Medulla oblongata (tissue), 1 donor: ENCODE results near the gene BRIP1.
"Not testable (repeated sequence)": the region's sequence is repeated elsewhere in the genome, so short reads cannot be mapped to it uniquely, and the experiment has no call there.

Source experiments
- DNase-seq: peaks from one replicate; pipeline ENCODE4 v3.0.0-alpha.2; 2015; ENCODE audit errors: extremely low spot score

The BRIP1 gene

DNA sequence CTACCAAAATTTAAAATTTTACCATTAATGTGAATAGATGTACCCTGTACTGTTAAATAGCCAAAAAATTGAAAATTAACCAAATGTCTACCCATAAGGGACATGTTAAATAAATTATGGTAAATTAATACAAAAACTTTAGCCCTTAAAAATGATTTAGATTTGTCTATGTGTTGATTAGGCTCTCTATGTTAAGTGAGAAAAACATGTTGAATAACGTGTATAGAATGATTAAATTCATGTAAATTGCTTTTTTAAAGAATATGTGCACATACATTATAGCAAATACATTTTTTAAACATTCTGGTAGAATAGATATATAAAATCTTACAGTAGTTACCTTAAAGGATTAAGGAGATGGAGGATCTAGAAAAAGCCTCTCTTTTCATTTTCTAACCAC, 59.5 kb downstream of the BRIP1 start:
- DNase-seq, result no peak

DNA sequence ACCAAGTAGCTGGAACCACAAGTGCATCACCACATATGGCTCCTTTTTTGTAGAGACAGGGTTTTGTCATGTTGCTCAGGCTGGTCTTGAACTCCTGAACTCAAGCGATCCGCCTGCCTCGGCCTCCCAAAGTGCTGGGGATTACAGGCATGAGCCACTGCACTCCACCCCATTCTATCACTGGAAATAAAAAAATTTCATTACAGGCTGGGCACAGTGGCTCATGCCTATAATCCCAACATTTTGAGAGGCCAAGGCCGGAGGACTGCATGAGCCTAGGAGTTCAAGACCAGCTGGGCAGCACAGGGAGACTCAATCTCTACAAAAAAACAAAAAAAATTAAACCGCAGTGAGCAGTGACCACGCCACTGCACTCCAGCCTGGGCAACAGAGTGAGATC, 60.1 kb downstream of the BRIP1 start:
- DNase-seq, result no peak

DNA sequence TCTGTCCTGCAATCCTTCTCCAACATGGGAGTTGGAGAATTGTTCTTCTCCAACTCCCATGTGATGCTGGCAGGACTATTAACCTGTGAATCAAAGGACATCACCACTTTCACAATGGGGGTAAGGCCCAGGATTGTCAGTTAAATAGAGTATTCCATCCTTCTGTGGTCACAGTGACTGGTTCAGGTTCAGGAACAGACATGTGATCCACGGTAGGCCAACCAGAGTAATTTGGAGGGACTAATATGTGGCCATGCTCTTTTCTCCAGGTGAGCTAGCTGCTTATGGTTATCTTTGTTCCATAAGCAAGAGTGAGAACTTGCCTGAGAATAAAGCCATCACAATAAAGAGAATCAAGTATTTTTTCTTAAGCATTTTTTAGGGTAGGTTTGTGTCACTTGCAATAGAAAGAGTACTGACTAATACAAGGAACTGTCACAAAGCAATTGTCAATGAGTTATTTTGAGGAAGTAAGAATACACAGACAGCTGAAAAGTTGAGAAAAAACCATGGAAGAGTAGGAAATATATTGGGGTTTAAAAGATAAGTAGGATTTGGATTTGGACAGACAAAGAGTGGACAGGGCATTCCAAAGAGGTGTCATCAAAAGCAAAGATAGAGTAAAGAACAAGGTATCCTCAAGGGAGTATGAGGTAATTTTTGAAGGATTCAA, 63.4 kb downstream of the BRIP1 start:
- no peak for DNase-seq

DNA sequence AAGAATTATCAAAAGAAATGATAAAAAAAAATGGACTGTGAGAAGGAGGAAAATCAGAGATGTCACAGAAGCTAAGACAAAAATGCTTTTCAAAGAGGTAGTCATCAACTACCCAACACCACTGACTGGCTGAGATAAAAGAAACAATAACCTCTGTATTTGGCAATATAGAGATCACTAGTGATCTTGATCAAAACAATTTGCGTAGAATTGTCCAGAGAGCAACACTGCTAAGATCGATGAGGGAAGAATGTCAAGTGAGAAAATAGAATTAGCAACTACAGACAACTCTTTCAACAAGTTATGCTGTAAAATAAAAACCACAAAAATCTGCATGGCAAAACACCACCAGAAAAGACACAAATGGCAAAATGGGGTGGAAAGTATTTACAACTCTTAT, 66.0 kb downstream of the BRIP1 start:
- no peak for DNase-seq

DNA sequence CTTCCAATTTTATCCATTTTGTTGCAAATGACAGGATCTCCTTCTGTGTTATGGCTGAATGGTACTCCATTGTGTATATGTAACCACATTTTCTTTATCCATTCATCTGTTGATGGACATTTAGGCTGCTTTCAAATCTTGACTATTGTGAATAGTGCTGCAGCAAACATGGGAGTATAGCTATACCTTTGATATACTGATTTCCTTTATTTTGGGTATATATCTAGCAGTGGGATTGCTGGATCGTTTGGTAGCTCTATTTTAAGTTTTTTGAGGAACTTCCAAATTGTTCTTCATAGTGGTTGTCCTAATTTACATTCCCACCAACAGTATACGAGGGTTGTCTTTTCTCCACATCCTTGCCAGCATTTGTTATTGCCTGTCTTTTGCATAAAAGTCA, 67.8 kb downstream of the BRIP1 start:
- DNase-seq, result no peak

DNA sequence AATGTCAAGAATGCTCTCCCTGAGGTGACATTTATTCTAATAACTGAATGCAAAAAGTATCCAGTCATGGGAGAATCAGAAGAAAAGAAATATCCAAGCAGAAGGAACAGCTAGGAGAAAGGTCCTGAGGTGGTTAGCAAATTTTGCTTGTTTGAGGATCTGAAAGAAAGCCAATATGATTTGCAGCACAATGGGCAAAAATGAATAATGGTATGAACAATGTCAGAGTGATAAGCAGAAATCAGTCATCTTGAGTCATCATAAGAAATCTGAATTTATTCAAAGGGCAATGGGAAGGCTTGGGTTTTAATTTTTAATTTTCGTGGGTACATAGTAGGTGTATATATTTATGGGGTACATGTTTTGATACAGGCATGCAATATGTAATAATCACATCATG, 68.5 kb downstream of the BRIP1 start:
- no peak for DNase-seq

DNA sequence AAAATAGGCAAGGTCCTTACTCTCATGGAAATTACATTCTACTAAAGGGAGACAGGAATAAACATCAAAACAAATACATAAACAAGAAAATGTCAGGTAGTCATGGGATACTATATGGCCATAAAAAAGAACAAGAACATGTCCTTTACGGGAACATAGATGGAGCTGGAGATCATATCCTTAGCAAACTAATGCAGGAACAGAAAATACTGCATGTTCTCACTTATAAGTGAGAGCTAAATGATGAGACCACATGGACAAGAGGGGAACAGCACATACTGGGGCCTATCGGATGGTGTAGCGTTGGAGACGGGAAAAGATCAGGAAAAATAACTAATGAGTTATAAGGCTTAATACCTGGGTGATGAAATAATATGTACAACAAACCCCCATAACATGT, 69.1 kb downstream of the BRIP1 start:
- no peak for DNase-seq

DNA sequence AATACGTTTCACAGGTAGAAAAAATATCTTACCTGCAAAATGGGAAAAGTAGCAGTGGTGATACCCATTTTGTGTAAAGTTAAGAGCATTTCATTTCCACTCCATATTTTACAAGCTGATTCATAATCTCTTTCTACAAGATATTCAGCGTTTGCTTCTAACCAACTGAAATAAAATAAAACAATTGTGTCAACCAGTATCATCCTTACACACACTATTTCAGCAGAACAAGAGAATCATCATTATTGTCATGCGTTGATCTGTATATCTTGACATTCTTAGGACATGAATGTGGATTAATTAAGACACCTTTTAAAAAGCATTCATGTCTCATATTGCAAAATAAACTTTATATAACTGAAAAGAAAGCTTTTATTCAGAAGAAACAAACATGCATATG, 69.8 kb downstream of the BRIP1 start:
- no peak for DNase-seq

DNA sequence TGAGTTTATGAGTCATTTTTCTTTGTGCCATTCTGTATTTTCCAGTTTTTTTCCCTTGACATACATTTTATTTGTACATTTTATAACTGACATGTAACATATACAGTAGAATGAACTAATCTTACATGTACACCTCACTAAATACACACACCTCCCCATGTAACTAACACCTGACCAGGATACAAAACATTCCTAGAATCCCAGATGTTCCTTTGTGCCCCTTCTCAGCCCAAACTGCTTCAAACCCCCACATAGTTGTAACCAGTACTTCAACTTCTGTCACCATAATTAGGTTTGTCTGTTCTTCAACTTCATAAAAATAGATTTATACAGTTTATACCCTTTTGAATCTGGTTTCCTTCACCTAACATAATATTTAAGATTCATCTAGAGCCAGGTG, 73.5 kb downstream of the BRIP1 start:
- no peak for DNase-seq

DNA sequence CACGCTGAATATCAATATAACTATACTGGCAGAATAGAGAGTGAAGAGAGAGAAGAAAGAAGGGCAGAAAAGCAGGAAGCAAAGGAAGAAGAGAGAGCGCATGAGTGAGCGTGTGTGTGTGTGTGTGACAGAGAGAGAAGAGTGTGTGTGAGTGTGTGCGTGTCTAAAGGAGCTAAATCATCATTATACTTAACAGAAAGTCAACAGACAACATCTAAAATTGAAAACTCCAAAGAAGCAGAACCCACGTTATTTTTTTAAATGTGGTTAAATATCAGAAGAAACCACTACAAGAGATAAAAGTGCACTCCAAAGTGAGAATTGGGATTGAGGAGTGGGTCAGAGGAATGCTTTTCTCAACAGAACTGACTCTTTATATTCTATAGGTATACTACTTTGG, 77.2 kb downstream of the BRIP1 start:
- DNase-seq, result no peak

DNA sequence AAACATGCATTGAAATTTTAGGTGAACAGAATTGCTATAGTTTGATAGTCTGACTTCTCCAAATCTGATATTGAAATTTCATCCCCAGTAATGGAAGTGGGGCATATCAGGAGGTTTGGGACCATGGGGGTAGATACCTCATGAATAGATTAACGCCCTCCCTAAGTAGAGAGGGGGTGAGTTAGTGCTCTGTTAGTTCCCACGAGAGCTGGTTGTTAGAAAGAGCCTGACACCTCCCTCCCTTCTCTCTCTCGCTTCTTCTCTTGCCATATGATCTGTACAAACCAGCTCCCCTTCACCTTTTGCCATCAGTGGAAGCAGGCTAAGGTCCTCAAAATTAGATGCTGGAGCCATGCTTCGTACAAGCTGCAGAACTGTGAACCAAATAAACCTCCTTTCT, 78.8 kb downstream of the BRIP1 start:
- DNase-seq, result no peak

DNA sequence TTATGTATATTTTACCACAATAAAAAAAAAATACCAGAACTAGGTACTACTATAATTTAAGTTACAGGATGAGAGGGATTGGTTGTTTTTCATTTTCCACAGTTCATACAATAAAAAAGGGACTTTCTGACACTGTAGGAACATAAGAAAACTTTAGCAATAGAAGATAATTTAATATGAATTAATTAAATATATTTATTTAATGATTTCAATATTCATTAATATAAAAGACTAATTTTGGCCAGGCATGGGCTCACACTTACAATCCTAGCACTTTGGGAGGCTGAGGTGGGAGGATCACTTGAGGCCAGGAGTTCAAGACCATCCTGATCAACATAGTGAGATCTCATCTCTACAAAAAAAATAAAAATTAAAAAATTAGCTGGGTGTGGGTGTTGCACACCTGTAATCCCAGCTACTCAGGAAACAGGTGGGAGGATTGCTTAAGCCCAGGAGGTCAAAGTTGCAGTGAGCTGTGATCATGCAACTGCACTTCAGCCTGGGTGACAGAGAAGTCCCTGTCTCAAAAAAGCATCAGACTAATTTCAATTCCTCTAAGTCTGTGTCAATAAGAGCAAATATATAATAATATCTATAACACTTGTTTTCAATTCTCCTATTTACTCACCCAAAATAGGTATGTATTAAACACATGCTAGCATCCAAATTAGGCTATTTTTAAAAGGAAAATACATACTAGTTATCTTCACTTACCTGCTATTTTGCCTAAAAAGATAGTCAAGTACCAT, 79.6 kb downstream of the BRIP1 start:
- DNase-seq, result no peak

DNA sequence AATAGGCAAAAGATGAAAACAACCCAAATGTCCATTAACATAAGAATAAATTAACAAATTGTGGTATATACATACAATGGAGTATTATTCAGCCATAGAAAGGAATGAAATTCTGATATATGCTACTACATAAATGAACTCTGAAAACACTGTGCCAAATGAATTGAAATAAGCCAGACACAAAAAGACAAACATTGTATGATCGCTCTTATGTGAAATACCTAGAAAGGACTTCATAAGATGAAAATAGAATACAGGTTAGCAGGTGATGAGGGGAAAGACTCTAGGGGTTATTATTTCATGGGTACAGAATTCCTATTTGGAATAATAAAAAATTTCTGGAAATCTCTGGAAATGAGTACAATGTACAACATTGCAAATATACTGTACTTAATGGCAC, 80.2 kb downstream of the BRIP1 start:
- no peak for DNase-seq

DNA sequence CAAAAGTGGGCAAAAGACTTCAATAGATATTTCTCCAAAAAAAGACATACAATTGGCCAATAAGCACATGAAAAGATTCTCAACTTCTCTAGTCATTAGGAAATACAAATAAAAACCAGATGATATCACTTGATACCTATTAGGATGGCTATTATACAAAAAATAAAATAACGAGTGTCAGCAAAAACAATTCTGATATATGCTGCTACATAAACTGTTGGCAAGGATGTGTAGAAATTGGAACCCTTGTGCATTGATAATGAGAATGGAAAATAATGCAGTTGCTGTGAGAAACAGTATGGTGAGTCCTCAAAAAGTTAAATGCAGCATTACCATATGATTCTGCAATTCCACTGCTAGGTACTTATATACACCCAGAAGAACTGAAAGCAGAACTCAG, 80.6 kb downstream of the BRIP1 start:
- no peak for DNase-seq

DNA sequence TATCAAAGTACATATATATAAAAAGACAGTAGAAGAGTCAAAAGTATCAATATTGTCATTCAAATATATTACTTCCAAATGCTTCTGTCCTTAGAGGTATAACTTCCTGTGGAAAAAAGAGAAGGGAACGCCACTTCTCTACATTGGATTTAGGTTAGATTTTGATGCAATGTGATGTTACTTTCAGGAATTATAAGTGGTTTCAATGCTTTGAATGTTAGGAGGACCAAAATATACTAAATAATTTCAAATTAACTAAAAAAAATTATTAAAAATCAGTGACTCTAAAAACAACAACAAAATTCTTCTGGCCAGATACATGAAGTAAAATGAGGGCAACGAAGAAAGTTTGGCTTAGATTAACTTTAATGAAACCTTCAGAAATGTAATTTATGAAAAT, 88.0 kb downstream of the BRIP1 start:
- DNase-seq, result no peak

DNA sequence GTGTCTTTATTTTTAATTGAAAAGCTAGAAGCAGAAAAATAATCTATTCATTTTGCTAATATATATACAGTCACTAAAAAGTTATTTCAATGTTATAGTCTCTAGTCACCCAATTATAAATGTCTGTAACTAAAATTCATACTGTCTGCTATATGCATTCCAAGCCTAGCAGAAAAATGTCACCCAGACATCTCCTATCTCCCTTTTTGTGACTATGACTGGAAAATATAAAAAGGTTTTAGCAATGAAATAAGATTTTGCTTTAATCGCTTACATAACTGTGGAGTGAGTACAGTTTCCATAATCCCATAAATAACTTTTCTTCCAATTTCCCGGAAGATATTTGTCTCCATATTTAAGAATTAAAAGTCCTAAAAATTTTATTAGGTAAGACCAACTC, 88.6 kb downstream of the BRIP1 start:
- no peak for DNase-seq

DNA sequence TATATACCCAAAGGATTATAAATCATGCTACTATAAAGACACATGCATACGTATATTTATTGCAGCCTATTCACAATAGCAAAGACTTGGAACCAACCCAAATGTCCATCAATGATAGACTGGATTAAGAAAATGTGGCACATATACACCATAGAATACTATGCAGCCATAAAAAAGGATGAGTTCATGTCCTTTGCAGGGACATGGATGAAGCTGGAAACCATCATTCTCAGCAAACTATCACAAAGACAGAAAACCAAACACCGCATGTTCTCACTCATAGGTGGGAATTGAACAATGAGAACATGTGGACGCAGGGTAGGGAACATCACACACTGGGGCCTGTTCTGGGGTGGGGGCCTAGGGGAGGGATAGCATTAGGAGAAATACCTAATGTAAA, 89.2 kb downstream of the BRIP1 start:
- DNase-seq, result not testable (repeated sequence)

DNA sequence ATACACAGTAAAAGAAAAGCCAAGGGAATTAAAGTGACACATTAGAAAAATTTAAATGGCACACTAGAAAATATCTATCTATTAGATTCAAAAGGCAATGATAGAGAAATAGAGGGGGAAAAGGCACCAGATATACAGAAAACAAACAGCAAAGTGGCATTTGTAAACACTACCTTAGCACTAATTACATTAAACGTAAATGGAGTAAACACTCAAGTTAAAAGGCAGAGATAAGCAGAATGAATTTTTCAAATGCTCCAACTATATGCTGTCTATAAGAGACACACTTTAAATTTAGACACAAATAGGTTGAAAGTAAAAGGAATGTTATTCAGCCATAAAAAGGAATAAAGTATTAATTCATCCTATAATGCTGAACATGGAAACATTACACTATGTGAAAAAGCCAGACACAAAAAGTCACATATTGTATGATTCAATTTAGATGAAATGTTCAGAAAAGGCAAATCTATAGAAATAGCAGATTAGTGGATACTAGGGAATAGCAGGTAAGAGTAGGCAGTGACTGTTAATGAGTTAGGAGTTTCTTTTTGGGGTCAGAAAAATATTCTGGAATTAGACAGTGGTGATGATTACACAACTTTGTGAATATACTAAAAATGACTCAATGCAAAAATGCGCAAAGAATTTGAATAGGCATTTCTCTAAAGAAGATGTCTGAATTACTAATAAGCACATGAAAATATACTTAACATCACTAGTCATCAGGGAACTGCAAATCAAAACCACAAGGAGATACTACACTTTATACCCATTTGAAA, 92.4 kb downstream of the BRIP1 start:
- DNase-seq, result no peak

DNA sequence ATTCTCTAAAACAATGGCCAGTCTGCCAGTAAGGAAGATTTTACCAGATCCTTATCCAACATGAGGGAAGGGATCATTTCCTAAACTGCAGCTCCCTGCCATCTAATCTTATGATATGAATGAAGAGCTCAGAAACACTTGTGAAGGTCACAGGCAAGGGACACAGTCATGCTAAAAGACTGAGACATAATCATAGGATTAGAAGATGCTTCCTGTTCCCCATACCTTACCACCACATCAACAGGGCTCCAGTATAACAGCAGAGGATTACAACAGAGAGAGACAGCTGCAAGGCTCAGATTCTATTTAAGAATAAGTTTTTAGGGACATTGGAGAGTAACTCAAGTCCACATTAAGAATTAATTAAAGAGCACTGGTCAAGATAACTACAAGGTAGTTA, 93.3 kb downstream of the BRIP1 start:
- no peak for DNase-seq

DNA sequence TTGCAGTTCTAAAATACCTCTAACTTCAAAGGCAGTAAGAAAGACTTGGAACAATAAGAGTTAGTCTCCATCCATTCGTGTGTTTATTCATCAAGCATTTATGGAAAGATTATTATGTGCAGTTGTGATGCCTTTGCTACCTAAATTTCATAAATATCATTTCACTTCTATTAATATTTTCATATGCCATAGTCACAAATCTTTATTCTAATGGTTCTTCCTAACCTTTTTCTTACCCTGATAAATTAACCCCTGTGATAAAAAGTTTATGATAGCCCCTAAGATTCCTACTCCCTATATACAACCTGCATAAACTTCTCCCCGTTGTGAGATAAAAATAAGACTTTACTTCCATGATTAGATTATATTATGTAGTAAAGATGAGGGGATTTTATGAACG, 94.9 kb downstream of the BRIP1 start:
- DNase-seq, result no peak

DNA sequence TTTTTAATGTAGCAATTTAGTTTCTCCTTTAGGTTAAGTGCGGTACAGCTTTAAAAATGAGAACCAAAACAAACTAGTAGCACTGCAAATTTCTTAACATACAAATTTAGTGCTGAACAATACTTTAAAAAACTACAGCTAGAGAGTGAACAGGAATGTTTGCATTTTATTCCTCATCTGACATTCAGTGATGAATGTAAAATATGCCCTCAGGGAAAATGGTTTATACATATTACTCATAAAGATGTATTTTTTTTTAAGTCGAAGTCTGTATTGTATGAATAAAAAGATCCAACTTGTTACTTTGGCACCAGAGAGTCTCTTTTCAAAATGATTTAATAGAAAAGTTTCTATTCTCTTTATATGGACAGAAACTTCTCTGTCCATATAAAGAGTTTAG, 96.8 kb downstream of the BRIP1 start:
- no peak for DNase-seq

DNA sequence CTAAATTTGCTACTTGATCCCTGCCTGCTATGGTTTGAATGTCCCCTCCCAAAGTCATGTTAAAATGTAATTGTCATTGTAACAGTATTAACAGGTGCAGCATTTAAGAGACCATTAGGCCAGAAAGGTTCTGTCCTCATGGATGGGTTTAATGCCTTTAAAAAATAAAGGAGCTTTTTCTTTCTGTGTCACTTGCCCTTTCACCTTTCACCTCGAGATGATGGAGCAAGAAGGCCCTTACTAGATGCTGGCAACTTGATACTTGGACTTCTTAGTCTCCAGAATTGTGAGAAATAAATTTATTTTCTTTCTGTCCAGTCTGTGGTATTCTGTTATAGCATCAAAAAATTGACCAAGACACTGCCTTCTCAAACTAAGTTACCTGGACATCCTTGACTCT, 98.5 kb downstream of the BRIP1 start:
- DNase-seq, result no peak

DNA sequence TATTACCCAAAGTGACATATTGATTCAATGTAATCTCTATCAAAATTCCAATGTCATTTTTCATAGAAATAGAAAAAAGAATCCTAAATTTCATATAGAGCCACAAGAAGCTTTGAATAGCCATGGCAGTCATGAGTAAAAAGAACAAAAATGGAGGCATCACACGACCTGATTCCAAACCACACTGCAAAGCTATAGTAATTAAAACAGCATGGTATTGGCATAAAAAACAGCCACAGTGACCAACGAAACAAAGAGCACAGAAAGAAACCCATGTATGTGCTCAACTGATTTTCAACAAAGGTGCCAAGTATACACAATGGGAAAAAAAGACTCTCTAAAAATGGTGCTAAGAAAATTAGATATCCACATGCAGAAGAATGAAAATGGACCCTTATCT, 101.5 kb downstream of the BRIP1 start:
- no peak for DNase-seq
